HCT116 (cell line): ENCODE data around the gene SEC61A1. TPM values are rescaled to one million over a fixed set of nuclear protein-coding genes. Genes with fewer than 3 reads are reported as not detected.

Experiments used
- ATAC-seq: fragments of 200-7000 bp; cut with Tn5 transposase; 2 replicates; pipeline ENCODE4 v1.9.1; 2020; ENCODE audit warnings: mild to moderate bottlenecking, moderate library complexity
- BruUV-seq: library from RNA; stranded (reverse); fragments of 400-500 nt; replicated peaks from 2 replicates; lab custom pipeline; 2021; lab: Mats Ljungman, UMichigan
- CTCF ChIA-PET: fragments of 300-600 bp; sonication (Branson Sonifier 250); formaldehyde crosslinking; loops from one replicate; lab custom pipeline; 2021; ENCODE audit warnings: antibody characterized with exemption; lab: Charles Lee
- POLR2A ChIA-PET: fragments of 300-600, 350-600 bp; sonication (Branson Sonifier 250); formaldehyde crosslinking; loops from one replicate; lab custom pipeline; 2021; ENCODE audit warnings: antibody characterized with exemption; lab: Charles Lee
- RAD21 ChIA-PET, 2 experiments: fragments of 300-600 bp; sonication (Branson Sonifier 250); formaldehyde crosslinking; loops; one replicate each; lab custom pipeline; 2023; ENCODE audit warnings: low total read pairs in 2 of 2; ENCODE audit not compliant: uncharacterized antibody in 2 of 2, unreplicated experiment in 2 of 2, low non-redundant PET in 1 of 2; lab: Charles Lee
- DNase-seq: peaks from one replicate; pipeline ENCODE4 v3.0.0-alpha.2; 2010; ENCODE audit warnings: low read depth, low spot score
- H2AFZ ChIP-seq: fragments of 200-600 bp; shearing (Covaris generic), sonication (generic); 2 replicates; pipeline ENCODE4 v1.6.1; 2017; ENCODE audit warnings: low read depth, mixed run types, mixed read lengths, antibody characterized with exemption, low read length; ENCODE audit not compliant: poor library complexity, severe bottlenecking
- H3K27ac ChIP-seq: 2 replicates; pipeline ENCODE4 v1.5.1; 2012; ENCODE audit warnings: low read depth, low read length
- H3K27me3 ChIP-seq: fragments of 200-600 bp; sonication (generic); 2 replicates; pipeline ENCODE4 v1.6.1; 2016; ENCODE audit warnings: mixed run types, low read length, mixed read lengths; ENCODE audit not compliant: insufficient read depth
- H3K36me3 ChIP-seq, 2 experiments: fragments of 200-500 bp in 1 of 2; fragments of 200-600 bp in 1 of 2; sonication (Bioruptor generic) in 1 of 2; sonication (generic) in 1 of 2; 2 replicates each; pipeline versions ENCODE4 v1.5.1 to v1.6.1; 2014 to 2016; ENCODE audit warnings: low read length in 2 of 2, inconsistent platforms in 1 of 2, mixed read lengths in 1 of 2, mixed run types in 1 of 2; ENCODE audit not compliant: insufficient read depth in 2 of 2, control insufficient read depth in 1 of 2
- H3K4me1 ChIP-seq, 2 experiments: fragments of 200-600 bp in 1 of 2; sonication (generic) in 1 of 2; 2 replicates each; pipeline versions ENCODE4 v1.5.1 to v1.6.1; 2012 to 2017; ENCODE audit warnings: low read length in 2 of 2, inconsistent platforms in 1 of 2, mild to moderate bottlenecking in 1 of 2, mixed read lengths in 1 of 2, mixed run types in 1 of 2, moderate library complexity in 1 of 2; ENCODE audit not compliant: insufficient read depth in 2 of 2, control insufficient read depth in 1 of 2
- H3K4me2 ChIP-seq: fragments of 200-600 bp; sonication (generic); 2 replicates; pipeline ENCODE4 v1.6.1; 2017; ENCODE audit warnings: mixed run types, low read length, mixed read lengths
- H3K4me3 ChIP-seq, 2 experiments: fragments of 200-600 bp in 1 of 2; sonication (generic) in 1 of 2; replicated peaks in 1 of 2; 2 replicates each; pipeline ENCODE4 v1.5.1; 2011 to 2016; ENCODE audit warnings: low read length in 2 of 2, control low read depth in 1 of 2, low read depth in 1 of 2, mild to moderate bottlenecking in 1 of 2, mixed read lengths in 1 of 2, mixed run types in 1 of 2
- H3K79me2 ChIP-seq: fragments of 200-600 bp; sonication (generic); 2 replicates; pipeline ENCODE4 v1.6.1; 2017; ENCODE audit warnings: mild to moderate bottlenecking, mixed run types, low read length, moderate library complexity, mixed read lengths; ENCODE audit not compliant: insufficient read depth
- H3K9ac ChIP-seq: fragments of 200-600 bp; sonication (generic); 2 replicates; pipeline ENCODE4 v1.6.1; 2016; ENCODE audit warnings: low read length, mixed read lengths
- H3K9me2 ChIP-seq: fragments of 200-600 bp; sonication (generic), shearing (Covaris generic); 2 replicates; pipeline ENCODE4 v1.6.1; 2017; ENCODE audit warnings: mixed run types, mild to moderate bottlenecking, moderate library complexity; ENCODE audit not compliant: insufficient read depth
- H3K9me3 ChIP-seq, 2 experiments: fragments of 200-500 bp in 1 of 2; fragments of 200-600 bp in 1 of 2; sonication (Bioruptor generic) in 1 of 2; sonication (generic) in 1 of 2; 2 replicates each; pipeline ENCODE4 v1.6.1; 2014 to 2017; ENCODE audit warnings: low read length in 2 of 2, mixed read lengths in 2 of 2, inconsistent platforms in 1 of 2, low read depth in 1 of 2, mild to moderate bottlenecking in 1 of 2, mixed run types in 1 of 2, moderate library complexity in 1 of 2; ENCODE audit not compliant: control insufficient read depth in 1 of 2, insufficient read depth in 1 of 2
- H4K20me1 ChIP-seq: fragments of 200-600 bp; sonication (generic), shearing (Covaris generic); 2 replicates; pipeline ENCODE4 v1.6.1; 2017; ENCODE audit warnings: mixed run types, mild to moderate bottlenecking, moderate library complexity; ENCODE audit not compliant: insufficient read depth
- ATF3 ChIP-seq: IDR thresholded peaks from 2 replicates; pipeline ENCODE4 v1.6.1; 2012
- CBX3 ChIP-seq: IDR thresholded peaks from 2 replicates; pipeline ENCODE4 v1.6.1; 2012; ENCODE audit warnings: low read depth
- CEBPB ChIP-seq: IDR thresholded peaks from 2 replicates; pipeline ENCODE4 v1.6.1; 2012; ENCODE audit warnings: low read depth
- ELF1 ChIP-seq: IDR thresholded peaks from 2 replicates; pipeline ENCODE4 v1.6.1; 2012; ENCODE audit warnings: low read depth, borderline replicate concordance
- EZH2 ChIP-seq: fragments of 200-600 bp; sonication (generic); IDR thresholded peaks from 2 replicates; pipeline ENCODE4 v1.6.1; 2017; ENCODE audit warnings: antibody characterized with exemption, mixed run types
- EZH2phosphoT487 ChIP-seq: fragments of 200-600 bp; IDR thresholded peaks from 2 replicates; pipeline ENCODE4 v1.6.1; 2018; ENCODE audit warnings: antibody characterized with exemption, borderline replicate concordance
- FOSL1 ChIP-seq: IDR thresholded peaks from 2 replicates; pipeline ENCODE4 v1.6.1; 2012; ENCODE audit warnings: low read depth
- JUND ChIP-seq: IDR thresholded peaks from 2 replicates; pipeline ENCODE4 v1.6.1; 2012
- MAX ChIP-seq: IDR thresholded peaks from 2 replicates; pipeline ENCODE4 v1.6.1; 2012
- POLR2A ChIP-seq: IDR thresholded peaks from 2 replicates; pipeline ENCODE4 v1.7.0; 2011; ENCODE audit warnings: borderline replicate concordance; ENCODE audit not compliant: insufficient read depth, insufficient read length; ENCODE audit errors: extremely low read depth
- POLR2AphosphoS5 ChIP-seq: IDR thresholded peaks from 2 replicates; pipeline ENCODE4 v1.6.1; 2011; ENCODE audit warnings: mild to moderate bottlenecking, low read depth, low read length, moderate library complexity
- REST ChIP-seq: IDR thresholded peaks from 2 replicates; pipeline ENCODE4 v1.6.1; 2012; ENCODE audit warnings: low read depth
- SP1 ChIP-seq: IDR thresholded peaks from 2 replicates; pipeline ENCODE4 v1.6.1; 2012; ENCODE audit warnings: low read depth
- ZBTB33 ChIP-seq: IDR thresholded peaks from 2 replicates; pipeline ENCODE4 v1.6.1; 2011; ENCODE audit warnings: mild to moderate bottlenecking, low read length, moderate library complexity; ENCODE audit not compliant: insufficient replicate concordance; ENCODE audit errors: extremely low read depth
- ZFX ChIP-seq: fragments of 450-650 bp; IDR thresholded peaks from 2 replicates; pipeline ENCODE4 v1.6.1; 2017
- ZNF274 ChIP-seq: fragments of 200-500 bp; sonication (Bioruptor generic); IDR thresholded peaks from 2 replicates; pipeline ENCODE4 v1.6.1; 2014; ENCODE audit warnings: mild to moderate bottlenecking, low read depth, low read length, inconsistent platforms
- intact Hi-C: fragments of 100-400 bp; cut with micrococcal nuclease; formaldehyde crosslinking; loops from 2 replicates; pipeline ENCODE4 v1.10.0; 2022
- total RNA-seq: library from RNA; stranded (reverse); gene quantifications from one replicate; pipeline ENCODE4 v1.2.1, GENCODE V29; 2021; ENCODE audit not compliant: unreplicated experiment

Gene SEC61A1
- total RNA-seq, 1 experiment from 2014 or later: 176 TPM

- no peaks in the 10 kb centered on the region for H3K9me3 ChIP-seq
- DNase-seq: no peak
- H3K9me2 ChIP-seq: no peaks in the 10 kb centered on the region
- ChIA-PET CTCF (no interaction called here), POLR2A (no interaction called here), RAD21 (no interaction called here)
- H3K4me1 ChIP-seq: peaks cover 0 to 12% of the 10 kb centered on the region in 2 experiments; a peak in 3 of 4 replicates
- no peaks in the 10 kb centered on the region for H4K20me1 ChIP-seq
- no peak for ATAC-seq
- no peak overlapping the region for H3K4me2 ChIP-seq
- no peaks in the 10 kb centered on the region for H3K27me3 ChIP-seq
- intact Hi-C loops: no loop called here
- no TSS peak for BruUV-seq
- peaks cover 12% of the 10 kb centered on the region; the same call in 1 of the 2 replicates for H3K79me2 ChIP-seq
- TF ChIP-seq FOSL1 (no peak), ZNF274 (no peak), ZBTB33 (no peak), CEBPB (no peak), ELF1 (no peak), SP1 (no peak), POLR2A (no peak), EZH2phosphoT487 (no peak), POLR2AphosphoS5 (no peak), ZFX (no peak), CBX3 (no peak), MAX (no peak), EZH2 (no peak), REST (no peak), JUND (no peak), ATF3 (no peak)
- H3K27ac ChIP-seq: no peak overlapping the region
- H2AFZ ChIP-seq: no peak overlapping the region
- peaks cover 16 to 57% of the 10 kb centered on the region in 2 experiments for H3K36me3 ChIP-seq
- H3K4me3 ChIP-seq: no peak overlapping the region
- H3K9ac ChIP-seq: no peak overlapping the region
Measured at GRCh38 chr3:128081226-128081625, 29.0 kb downstream of the SEC61A1 start.
